MV-4-11 (cell line): ENCODE results near the gene PADI2.
A peak's percentile ranks its signal among the peaks of the same experiment; 100 is the strongest.

Experiments used
- DNase-seq: peaks from one replicate; lab custom pipeline; 2025; lab: John Stamatoyannopoulos, UW

The PADI2 gene

DNA sequence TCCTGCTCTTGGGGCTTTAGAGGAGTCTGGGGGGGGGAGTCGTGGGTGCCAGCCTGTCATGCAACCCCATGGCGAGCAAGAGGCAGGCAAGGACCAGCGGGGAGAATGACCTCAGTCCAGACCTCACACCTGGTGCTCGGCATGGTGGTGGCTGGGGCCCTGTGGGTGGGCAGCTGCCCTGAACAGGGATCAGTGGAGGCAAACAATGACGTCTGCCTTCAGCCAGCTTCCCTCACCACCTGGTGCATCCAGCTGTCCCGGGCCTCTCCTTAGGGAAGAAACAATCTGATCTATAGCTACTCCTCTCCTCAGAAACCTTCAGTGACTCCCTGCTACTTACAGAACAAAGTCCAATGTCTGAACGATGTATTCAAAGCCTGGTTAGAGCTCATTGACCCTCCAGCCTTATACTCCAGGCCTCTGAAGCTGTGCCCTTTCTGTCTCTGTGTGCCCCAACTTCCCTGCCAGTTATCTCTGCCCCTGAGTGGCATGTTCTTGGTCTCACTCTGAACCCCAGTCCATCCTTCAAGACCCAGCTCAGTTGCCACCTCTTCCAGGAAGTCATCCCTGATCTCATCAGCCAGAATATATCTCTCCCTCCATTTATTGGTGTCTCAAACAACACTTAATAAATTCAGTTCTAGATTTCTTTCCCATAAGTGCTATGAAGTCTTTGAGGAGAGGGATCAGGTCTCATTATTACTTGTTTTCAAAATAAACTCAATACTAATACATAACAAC is 6.6 kb downstream of the PADI2 start:
- no peak for DNase-seq

DNA sequence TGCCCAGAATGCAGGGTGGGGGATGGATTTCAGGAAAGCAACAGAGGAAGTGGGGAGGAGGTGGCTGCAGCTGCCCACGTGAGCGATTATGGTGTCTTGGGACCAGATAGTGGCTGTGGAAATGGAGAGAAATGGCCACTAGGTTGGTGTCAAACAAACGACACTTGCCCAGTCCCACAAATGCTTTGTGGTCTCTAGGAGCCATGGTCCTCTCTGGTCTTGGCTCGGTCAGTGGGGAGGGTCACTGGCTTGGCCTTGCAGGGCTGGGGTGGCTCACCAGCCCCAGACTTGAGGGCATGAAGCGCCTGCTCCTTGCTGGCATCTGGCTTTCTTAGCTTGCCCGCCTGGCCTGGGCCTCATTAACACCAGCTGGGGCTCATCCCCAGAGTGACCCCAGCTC is 7.2 kb downstream of the PADI2 start:
- peak; percentile 5 for DNase-seq

DNA sequence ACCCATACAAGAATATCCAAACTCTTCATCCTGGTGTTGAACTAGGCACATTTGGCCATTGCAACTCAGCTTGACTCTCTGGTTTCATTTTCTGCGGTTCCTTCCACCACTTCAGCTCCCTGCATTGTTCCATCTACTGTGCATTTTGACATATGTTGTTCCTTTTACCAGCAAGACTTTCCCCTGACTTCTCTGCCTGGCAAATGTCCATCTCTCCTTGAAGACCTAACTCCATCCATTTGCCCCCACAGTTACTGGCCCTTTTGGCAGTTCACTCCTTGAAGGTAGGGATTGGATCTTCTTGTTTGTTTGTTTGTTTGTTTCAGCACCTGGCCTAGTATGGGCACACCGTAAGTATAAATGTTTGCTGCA is 8.7 kb downstream of the PADI2 start:
- no peak for DNase-seq

DNA sequence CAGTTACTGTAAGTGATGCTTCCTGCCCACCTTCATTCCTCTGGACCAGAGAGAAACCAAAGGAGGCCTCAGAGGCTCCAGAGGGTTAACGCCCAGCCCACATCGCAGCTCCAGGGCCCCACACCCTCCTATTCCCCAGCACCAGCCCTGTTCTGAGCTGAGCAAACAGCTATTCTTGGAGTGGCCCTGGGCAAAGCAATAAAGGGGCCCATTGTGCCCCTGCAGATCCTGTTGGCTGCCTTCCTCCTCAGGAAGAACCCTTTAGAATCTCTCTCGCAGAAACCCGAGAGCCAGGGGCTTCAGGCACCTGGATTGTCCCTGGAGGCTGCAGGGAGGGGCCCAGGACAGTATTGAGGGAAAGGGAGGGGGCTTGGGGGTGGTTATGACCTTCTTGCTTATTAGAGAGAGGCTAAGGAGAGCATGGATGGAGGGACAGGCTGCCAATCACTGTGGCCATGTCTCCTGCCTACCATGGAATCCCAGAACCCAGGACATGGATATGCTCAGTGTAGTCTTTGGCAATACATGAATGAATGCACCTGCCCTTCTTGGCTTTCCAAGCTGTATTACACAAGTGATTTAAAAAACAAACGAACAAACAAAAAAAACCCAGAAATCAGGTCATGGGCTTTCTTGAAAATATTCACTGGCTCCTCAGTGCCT is 9.2 kb downstream of the PADI2 start:
- no peak for DNase-seq

DNA sequence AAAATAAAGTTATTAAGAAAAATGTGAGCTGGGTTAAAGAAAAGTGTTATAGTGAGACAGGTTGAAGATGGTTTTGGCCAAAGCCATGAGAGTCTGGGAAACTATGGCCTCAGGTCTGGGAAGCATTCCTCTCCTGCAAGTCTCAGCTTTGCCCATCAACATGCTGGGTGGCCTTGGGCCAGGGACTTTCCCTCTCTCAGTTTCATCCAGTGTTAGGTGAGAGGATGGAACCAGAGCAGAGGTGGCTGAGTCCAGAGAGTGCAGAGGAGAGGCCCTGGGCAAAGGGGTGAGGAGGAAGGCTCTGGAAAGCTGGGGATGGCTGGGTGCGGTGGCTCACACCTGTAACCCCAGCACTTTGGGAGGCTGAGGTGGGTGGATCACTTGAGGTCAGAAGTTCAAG is 10.5 kb downstream of the PADI2 start:
- DNase-seq: no peak

DNA sequence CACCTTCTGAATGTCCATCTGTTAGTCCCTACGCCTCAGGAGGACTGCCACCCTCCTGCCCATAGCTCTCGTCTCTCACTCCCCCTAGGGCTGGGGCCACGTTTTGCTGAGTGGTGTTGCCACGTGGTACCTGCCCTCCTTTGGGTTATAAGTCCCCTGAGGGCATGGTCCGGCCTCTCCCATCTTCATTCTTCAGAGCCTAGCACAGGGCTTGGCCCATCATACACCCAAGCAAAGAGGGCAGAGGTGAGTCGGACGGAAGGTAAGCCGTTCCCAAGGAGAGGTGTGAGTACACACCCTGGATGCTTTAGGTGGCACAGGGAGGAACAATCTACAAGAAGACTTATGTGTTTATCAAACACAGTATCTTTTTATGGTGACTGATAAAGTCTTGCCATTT is 10.9 kb downstream of the PADI2 start:
- DNase-seq: no peak

DNA sequence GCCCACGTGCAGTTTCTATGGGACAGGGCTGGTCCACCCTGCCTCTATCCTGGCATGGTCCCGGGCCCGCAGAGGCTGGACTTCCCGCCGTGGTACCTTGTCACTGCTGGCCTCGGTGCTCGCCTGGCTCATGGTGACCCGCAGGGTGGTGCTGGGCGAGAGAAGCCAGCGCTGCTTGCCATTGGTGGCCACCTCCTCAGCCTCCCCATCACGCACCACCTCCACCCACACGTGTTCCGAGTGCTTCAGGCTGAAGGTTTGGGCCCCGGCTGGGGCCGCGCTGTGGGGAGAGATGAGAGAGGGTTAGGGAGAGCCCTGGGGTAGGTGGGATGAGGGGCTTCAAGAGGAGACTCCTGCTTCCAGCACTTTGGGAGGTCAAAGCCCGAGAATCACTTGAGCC is 14.5 kb downstream of the PADI2 start:
- no peak for DNase-seq

DNA sequence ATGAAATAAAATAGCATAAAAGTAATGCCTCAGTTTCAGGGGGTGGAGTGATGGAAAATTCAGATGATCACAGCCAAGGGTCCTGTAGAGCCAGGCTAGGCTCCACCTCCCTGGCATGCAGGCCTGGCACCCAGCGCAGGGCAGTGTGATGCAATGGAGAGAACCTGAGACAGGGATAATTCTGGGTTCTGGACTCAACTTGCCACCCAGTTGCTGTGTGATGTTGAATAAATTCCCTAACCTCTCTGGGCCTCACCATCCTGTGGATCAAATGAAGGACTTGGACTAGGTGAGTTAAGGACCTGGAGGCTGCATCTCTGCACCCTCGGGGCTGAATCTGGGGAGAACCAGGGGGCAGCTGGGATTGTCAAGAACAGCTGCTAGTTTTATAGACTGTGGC is 17.0 kb downstream of the PADI2 start:
- no peak for DNase-seq

DNA sequence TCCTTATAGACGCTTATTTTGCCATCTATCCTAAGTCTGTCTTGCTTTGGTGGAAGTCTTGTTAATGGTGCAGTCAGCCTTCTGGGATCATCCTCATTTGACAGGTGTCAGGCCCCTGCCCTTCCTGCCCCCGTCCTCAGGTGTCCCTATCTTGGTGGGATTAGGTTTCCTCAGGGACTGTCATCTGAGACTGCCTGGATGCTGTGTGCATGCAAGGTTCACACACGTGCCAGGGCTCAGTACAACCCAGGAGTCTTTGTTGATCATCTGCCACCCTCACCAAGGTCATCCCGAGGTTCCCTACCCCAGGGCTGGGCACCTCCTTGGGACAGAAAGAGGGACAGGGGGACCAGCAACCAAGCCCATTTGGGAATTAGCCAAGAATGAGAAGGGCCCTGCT is 18.0 kb downstream of the PADI2 start:
- no peak for DNase-seq

DNA sequence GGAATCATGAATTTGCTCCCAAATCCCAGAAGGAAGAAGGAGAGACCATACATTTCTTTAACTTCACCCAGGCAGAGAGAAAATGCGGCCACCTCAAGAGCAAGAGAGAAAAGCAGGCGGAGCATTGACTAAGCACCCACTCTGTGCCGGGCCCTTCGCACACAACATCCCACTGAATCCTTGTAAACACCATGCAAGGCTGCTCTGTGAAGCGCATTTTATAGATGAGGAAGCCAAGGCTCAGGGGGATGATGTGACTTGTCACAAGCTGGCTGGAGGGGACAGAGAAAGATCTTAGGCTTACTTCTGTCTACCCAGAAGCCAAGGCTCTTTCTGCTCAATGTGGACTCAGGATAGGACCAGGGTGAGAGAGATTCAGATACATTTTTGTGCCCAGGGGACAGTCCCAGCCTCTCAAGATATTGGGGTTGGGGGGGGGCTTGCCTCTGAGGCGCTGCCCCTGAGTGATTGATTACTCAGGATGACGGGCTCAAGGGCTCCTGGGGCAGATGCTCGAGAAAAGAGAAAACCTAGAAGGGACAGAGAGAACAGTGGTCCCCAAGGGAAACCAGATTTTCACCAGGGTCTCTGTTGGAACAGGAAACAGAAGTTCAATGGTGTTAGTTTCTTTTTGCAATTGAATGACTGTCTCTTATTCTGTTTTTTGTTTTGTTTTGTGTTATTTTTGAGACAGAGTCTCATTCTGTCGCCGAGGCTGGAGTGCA is 19.5 kb downstream of the PADI2 start:
- no peak for DNase-seq

DNA sequence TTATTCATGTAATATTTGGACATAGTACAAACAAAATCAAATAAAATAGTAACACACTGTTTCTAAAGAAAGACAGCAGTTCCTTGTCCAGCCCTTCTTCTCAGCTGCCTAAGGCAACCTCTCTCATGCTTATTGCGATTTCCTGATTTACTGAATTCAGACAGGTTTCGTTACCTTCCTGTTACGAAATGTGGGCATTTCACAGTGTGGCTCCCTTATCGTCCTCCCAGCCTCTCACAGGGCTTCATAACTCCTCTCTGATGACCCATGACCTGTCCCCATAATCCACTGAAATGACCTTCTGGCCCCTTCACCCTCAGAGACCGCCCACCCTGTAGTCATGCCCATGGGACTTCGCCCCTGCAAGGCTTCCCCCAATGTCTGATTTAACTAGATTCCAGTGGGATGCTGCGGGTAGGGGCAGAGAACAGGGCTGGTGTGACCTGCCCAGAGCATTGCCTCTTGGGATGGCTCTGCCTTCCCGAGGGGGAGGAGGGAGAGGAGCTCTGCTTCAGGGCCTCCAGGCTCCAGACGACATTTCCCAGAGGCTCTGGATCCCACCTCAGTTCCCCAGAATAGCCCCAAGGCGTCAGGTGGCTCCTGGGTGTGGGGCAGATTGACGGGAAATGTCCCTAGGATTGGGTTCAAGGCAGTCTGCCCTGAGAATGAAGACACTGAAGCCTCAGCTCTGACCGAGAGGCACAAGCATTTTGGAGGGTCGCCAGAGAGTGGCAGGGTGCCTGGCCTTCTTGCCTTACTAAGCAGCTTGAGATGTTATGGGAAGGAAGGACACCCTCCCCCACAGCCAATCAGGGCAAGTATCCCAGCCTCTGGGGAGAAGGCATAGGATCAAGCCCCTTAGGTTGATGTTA is 20.6 kb downstream of the PADI2 start:
- DNase-seq: no peak

DNA sequence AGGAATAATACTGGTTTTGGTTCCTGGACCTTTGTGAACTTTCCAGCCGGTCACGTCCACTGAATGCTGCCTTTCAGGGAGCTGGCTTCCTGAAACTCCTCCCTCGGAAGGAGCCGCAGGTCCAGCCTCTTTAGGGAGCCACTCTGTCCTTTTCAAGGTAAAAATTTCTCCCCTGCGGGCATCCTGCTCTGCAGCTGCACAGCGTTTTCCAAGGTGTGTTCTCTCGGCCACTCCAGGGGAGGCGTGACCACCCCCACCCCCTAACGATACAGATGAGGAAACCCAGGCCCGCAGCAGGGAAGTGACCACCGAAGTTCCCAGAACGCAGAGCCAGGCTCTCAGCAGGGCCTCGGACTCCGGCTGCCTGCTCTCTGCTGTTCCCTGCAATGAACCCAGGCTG is 21.5 kb downstream of the PADI2 start:
- no peak for DNase-seq

DNA sequence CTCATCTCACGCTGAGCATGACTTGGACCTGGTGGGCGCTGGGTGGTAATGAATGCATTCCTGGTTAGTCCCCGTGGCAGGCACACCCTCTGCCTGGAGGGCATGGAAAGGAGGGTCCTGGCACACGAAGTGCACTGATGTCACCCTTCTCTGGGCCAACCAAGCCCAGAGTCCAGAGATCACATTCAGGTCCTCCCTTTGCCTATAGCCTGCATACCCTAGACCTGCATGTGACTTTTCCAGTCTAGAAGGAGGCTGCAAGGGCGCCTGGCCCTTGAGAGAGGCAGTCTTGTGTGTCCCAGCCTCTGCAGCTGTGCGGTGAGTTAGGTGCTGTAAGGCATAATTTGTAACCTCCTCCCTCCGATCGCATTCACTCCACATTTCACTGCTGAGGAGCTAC is 22.1 kb downstream of the PADI2 start:
- DNase-seq: no peak

DNA sequence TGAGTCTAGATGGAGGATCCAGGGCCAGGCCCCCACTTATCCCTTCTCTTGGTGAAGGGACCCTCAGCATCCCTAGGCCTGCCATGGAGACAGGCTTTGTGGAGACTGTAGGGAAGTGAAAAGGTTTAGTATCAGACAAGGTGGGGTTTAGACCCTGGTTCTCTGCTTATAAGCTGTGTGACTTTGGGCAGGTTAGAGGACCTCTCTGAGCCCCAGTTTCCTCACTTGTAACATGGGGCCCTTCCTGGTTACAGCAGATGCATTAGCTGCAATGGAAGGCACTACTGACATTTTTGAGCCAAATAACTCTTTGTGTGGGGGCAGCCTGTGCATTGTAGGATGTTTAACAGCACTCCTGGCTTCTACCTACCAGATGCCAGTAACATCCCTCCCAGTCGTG is 22.7 kb downstream of the PADI2 start:
- no peak for DNase-seq

DNA sequence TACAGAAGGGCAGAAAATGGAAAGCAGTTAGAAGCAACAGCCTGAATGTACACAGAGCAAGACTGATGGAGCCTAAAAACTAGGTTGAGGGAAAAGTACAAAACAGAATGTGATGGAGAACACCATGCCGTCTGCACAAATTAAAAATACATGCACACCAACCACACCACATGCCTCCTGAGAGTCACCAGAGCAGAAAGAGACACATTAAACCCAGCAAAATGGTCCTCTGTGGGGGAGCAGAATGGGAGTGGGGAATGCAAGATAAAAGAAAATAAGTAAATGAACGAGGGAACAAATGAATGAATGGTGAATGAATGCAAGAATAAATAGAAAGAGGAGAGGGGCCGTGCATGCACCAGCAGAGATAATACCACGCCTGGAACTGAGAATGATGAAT is 24.1 kb downstream of the PADI2 start:
- DNase-seq: no peak

DNA sequence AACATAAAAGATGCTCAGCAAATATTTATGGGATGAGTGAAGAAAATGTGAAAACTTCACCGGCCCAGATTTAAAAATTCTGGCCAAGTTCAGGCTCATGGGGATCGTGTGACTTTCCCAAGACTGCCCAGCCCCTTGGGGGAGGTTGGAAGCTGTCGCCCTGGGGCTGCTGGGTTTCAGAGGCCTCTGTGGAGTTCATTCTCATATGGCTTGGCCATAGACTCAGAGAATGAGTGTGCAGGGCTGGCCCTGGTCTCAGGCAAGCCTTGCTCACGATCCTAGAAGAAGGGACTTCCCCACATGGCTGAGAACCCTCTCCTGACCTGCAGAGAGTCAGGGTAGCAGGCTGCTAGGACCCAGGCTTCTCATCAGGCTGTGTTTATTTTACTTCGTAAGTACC is 24.6 kb downstream of the PADI2 start:
- no peak for DNase-seq

DNA sequence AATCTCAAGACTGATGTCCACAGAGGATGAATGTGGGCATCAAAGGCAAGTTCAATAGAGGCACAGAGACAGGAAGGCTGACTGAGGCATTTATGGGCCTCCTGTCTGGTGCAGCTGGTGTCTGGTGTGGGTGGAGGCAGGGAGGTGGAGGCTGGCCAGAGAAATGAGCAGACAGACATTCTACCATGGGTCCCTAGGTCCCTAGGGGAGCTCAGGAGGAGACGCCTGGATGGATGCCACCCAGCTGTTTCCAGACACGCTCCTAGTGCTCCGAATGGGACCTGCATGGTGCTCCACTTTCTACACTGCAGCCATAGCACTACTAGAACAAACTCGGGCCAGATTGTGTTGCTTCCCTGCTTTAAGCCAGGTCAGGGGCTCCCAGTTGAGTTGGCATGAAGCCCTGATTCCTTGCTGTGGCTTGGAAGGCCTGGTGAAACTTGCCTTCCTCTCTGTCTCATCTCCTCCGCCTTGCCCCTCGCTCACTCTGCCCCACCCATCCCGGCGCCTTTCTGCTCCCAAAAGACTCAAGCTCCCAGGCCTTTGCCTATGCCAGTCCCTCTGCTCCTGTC is 25.3 kb downstream of the PADI2 start:
- no peak for DNase-seq

DNA sequence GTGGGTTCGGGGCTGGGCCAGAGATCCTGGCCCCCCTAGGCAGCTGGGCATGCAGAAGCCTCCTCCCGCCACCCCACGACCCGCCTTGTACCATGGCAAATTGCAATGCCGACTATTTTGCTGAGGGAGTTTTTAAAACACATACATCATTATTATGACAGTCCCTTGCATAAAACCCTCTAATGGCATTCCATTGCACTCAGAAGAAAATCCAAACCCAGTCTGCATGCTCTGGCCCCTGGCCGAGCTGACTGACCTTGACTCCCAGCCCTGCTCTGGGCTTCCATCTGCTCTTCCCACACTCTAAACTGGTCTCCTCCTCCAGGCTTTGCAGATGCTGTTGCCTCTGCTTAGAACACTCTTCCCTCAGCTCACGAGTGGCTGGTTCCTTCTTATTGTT is 28.0 kb downstream of the PADI2 start:
- no peak for DNase-seq

DNA sequence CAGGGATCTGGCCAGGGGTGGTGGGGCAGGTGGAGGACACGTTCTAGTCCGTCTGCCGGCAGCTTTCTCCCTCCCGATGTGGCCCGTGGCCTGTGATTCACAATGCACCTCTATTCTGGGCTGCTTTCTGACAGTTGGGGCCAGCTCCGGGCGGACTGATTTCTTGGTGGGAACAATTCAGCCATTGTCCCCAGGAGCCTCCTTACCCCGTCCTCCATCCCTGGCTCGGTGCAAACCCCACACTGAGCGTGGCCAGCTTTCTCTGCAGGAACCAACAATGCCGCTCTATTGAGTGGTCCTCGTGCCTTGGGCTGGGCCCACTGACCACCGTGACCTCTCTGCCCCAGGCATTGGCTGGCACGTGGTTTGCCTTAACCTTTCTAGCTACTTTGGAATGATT is 29.7 kb downstream of the PADI2 start:
- no peak for DNase-seq

DNA sequence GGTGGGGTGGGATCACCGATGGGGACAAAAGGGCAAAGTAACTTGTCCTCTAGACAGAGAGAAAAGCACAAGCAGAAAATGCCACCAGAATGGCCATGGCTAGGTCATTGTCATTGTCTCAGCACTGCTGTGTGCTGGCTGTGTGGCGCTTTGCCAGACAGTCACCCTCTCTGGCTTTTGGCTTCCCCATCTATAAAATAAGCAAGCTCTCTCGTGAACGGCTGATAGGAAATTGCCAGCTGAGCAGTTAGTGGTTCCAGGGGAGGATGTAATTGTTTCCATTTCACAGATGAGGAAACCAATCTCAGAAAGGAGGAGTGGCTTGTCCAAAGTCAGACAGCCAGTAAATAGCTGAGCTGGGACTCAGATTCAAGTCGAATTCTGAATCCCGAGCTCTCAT is 32.5 kb downstream of the PADI2 start:
- peak; percentile 16 for DNase-seq

DNA sequence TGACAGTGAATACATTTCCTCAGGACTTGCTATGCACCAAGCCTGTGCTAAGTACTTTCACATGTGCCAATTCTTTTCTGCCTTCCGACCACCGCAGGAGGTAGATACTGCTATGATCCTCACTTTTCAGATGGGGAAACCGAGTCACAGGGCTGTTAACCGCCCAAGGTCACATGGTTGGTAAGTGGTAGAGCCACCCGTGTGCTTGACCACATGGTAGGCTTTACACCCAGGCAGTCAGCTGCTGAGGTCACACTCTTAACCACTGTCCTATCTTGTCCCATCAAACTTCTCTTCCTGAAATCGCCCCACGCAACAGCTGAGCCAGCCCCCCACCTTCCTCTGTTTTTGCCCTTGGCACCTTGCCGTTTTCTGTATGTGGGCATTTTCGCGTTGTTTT is 34.5 kb downstream of the PADI2 start:
- DNase-seq: no peak

DNA sequence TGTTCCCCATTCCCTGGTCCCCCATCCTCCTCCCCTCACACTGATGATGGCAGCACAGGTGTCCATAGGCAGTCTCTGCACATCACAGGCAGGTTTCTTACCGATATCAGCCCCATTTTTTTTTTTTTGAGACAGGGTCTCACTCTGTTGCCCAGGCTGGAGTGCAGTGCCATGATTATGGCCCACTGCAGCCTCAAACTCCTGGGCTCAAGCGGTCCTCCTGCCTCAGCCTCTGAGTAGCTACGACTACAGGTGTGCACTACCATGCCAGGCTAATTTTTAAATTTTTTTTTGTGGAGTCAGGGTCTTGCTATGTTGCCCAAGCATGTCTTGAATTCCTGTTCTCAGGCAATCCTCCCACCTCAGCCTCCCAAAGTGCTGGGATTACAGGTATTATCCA is 36.5 kb downstream of the PADI2 start:
- no peak for DNase-seq
